Stomach (tissue), 4 donors: ENCODE results near the gene ATXN3L.

Experiments
- EP300 ChIP-seq: sonication (generic); formaldehyde crosslinking; IDR thresholded peaks from one replicate; pipeline ENCODE4 v1.6.1; 2017; ENCODE audit warnings: antibody characterized with exemption
- POLR2A ChIP-seq, 4 donors: fragments of 450-650 bp; IDR thresholded peaks; one replicate each; pipeline ENCODE4 v1.6.1; 2016; ENCODE audit warnings: antibody characterized with exemption in 4 of 4, control low read depth in 2 of 4, mild to moderate bottlenecking in 1 of 4, moderate library complexity in 1 of 4
- TF ChIP-seq, protein P1 (sequence below), 7 experiments: fragments of 450-650 bp in 4 of 7; fragments of 200-600 bp in 3 of 7; sonication (generic) in 3 of 7; IDR thresholded peaks; one replicate each; pipeline ENCODE4 v1.5.1; 2016 to 2019; ENCODE audit warnings: antibody characterized with exemption in 7 of 7, control low read depth in 2 of 7, mild to moderate bottlenecking in 1 of 7

DNA sequence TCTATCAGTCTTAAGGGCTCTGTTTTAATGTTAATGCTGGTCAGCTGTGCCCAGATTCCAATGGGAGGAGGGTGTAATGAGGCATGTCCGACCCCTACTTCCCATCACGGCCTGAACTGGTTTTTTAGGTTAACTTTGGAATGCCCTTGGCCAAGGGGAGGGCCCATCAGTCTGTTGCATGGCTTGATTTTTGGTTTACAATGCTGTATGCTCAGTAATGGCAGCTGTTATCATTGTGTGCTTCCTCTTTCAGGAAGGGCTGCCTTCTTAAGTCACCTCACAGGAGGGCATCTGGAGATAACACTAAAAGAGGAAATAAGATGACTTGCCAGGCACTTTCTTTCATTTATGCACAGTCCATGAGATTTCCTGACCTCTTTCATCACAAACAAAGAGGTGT lies 36.3 kb downstream of the ATXN3L start:
- TF ChIP-seq, protein P1, sequence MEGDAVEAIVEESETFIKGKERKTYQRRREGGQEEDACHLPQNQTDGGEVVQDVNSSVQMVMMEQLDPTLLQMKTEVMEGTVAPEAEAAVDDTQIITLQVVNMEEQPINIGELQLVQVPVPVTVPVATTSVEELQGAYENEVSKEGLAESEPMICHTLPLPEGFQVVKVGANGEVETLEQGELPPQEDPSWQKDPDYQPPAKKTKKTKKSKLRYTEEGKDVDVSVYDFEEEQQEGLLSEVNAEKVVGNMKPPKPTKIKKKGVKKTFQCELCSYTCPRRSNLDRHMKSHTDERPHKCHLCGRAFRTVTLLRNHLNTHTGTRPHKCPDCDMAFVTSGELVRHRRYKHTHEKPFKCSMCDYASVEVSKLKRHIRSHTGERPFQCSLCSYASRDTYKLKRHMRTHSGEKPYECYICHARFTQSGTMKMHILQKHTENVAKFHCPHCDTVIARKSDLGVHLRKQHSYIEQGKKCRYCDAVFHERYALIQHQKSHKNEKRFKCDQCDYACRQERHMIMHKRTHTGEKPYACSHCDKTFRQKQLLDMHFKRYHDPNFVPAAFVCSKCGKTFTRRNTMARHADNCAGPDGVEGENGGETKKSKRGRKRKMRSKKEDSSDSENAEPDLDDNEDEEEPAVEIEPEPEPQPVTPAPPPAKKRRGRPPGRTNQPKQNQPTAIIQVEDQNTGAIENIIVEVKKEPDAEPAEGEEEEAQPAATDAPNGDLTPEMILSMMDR (IDR thresholded peaks at IDR 0.05): no peak
- TF ChIP-seq POLR2A (IDR thresholded peaks at IDR 0.05) (no peak), EP300 (no peak)
